ENCODE results near the gene PDIA5. TPM values are rescaled to one million over a fixed set of nuclear protein-coding genes. Genes with fewer than 3 reads are reported as not detected.

The PDIA5 gene
- polyA plus RNA-seq, 1 donor (not counting 4 experiments of a cell fraction or from before 2014, with no cell fraction given) = 29.8 TPM

DNA sequence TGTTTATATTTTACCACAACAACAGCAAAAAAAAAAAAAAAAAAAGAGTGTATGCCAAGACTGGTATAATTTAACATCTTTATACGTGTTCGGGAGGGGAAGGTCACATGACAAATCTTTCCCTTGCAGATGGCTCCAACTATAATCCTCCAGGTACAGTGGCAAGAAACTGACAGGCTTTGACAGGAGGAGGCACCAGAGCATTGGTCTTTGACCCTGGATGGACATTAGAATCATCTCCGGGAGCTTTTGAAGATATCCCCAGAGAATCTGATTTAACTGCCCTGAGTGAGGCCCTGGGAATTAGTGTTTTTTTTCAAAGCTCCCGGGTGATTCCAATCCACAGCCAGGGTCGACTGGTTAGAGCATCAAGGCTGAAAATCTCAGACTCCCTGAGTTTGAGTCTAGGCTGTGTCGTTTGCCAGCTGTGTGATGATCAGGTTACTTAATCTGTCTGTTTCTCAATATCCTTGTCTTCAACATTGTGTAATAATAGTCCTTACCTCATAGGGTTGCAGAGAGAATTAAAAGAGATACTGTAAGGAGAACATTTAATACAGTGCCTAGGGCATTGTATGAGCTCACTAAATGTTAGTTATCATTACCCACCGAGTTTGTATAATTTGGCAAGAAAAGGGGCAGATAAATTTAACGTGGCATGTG is 30.3 kb upstream of the PDIA5 start:
- FAIRE-seq (no peak), DNase-seq (ENCODE audit: low read depth, low spot score) (no peak)

DNA sequence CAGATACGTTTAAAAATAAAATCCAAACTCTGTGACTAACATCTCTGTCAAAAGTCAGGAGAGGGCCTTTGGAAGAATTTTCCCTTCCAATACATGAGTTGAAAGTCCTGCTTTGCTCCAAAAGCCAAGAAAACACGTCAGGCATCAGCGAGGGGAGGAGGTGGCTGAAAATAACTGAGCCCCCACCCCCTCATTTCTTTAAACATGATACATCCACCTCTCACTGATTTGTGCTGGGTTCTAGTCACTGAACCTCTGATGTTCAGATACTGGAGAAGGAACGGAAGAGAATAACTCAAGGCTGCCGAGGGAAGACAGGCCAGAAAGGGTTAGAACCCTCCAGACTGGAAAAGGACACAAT is 29.8 kb upstream of the PDIA5 start:
- no peak for TF ChIP-seq CTCF (optimal IDR thresholded peaks at IDR 0.05 in 1 of 3, IDR thresholded peaks at IDR 0.05 in 1 of 3, conservative IDR thresholded peaks at IDR 0.05 in 1 of 3; ENCODE audit: extremely low read depth in 1 of 3, insufficient read depth in 2 of 3, low read length in 3 of 3)
- TF ChIP-seq EZH2 (IDR thresholded peaks at IDR 0.05; ENCODE audit: low read length) = no peak
- no peaks in the 10 kb centered on the region for H3K79me2 ChIP-seq (ENCODE audit: control insufficient read depth, insufficient read depth, low read length)
- H3K4me2 ChIP-seq (ENCODE audit: control insufficient read depth, extremely low read depth, insufficient read depth, low read depth, low read length) = no peak overlapping the region
- no peak overlapping the region for H2AFZ ChIP-seq (ENCODE audit: control insufficient read depth, low read length)
- dilution Hi-C loops (cut with MboI; ENCODE audit: extremely low pct_ligation_motif_present, low sequenced_read_pairs) = no loop called here
- H3K9me1 ChIP-seq (ENCODE audit: control insufficient read depth, extremely low read depth, insufficient read depth, low read length) = no peaks in the 10 kb centered on the region
- FAIRE-seq (no peak), DNase-seq (ENCODE audit: low read depth, low spot score) (no peak)
- H3K4me3 ChIP-seq (ENCODE audit: control insufficient read depth in 2 of 3, extremely low read depth in 1 of 3, insufficient read depth in 2 of 3, low read depth in 1 of 3, low read length in 3 of 3) = no peak overlapping the region
- no peak overlapping the region for H3K9ac ChIP-seq (ENCODE audit: control insufficient read depth, extremely low read depth, insufficient read depth, low read length)
- H4K20me1 ChIP-seq (ENCODE audit: control insufficient read depth, extremely low read depth, insufficient read depth, low read length) = no peaks in the 10 kb centered on the region
- no peaks in the 10 kb centered on the region for H3K9me3 ChIP-seq (ENCODE audit: control insufficient read depth, low read depth, low read length)
- H3K36me3 ChIP-seq (ENCODE audit: control insufficient read depth in 2 of 2, extremely low read depth in 1 of 2, insufficient read depth in 2 of 2, low read length in 2 of 2) = no peaks in the 10 kb centered on the region
- peaks cover 9% of the 10 kb centered on the region for H3K27me3 ChIP-seq (ENCODE audit: control insufficient read depth, extremely low read depth, insufficient read depth, low read length)
- no peak overlapping the region for H3K27ac ChIP-seq (ENCODE audit: control insufficient read depth, insufficient read depth, low read length)
- no peaks in the 10 kb centered on the region for H3K4me1 ChIP-seq (ENCODE audit: control insufficient read depth, extremely low read depth, insufficient read depth, low read length)

More for the DNA sequence above, 30.3 kb upstream of the PDIA5 start:
- H3K9ac ChIP-seq (ENCODE audit: control insufficient read depth, extremely low read depth, insufficient read depth, low read length) = no peak overlapping the region
- no peak for TF ChIP-seq CTCF (optimal IDR thresholded peaks at IDR 0.05 in 1 of 3, IDR thresholded peaks at IDR 0.05 in 1 of 3, conservative IDR thresholded peaks at IDR 0.05 in 1 of 3; ENCODE audit: extremely low read depth in 1 of 3, insufficient read depth in 2 of 3, low read length in 3 of 3)
- TF ChIP-seq EZH2 (IDR thresholded peaks at IDR 0.05; ENCODE audit: low read length) = no peak
- H3K4me2 ChIP-seq (ENCODE audit: control insufficient read depth, extremely low read depth, insufficient read depth, low read depth, low read length) = no peak overlapping the region
- no peak overlapping the region for H3K4me3 ChIP-seq (ENCODE audit: control insufficient read depth in 2 of 3, extremely low read depth in 1 of 3, insufficient read depth in 2 of 3, low read depth in 1 of 3, low read length in 3 of 3)
- no peaks in the 10 kb centered on the region for H4K20me1 ChIP-seq (ENCODE audit: control insufficient read depth, extremely low read depth, insufficient read depth, low read length)
- H3K4me1 ChIP-seq (ENCODE audit: control insufficient read depth, extremely low read depth, insufficient read depth, low read length) = no peaks in the 10 kb centered on the region
- no peaks in the 10 kb centered on the region for H3K9me3 ChIP-seq (ENCODE audit: control insufficient read depth, low read depth, low read length)
- peaks cover 9% of the 10 kb centered on the region for H3K27me3 ChIP-seq (ENCODE audit: control insufficient read depth, extremely low read depth, insufficient read depth, low read length)
- H2AFZ ChIP-seq (ENCODE audit: control insufficient read depth, low read length) = no peak overlapping the region
- dilution Hi-C loops (cut with MboI; ENCODE audit: extremely low pct_ligation_motif_present, low sequenced_read_pairs) = no loop called here
- H3K9me1 ChIP-seq (ENCODE audit: control insufficient read depth, extremely low read depth, insufficient read depth, low read length) = no peaks in the 10 kb centered on the region
- H3K27ac ChIP-seq (ENCODE audit: control insufficient read depth, insufficient read depth, low read length) = no peak overlapping the region
- H3K36me3 ChIP-seq (ENCODE audit: control insufficient read depth in 2 of 2, extremely low read depth in 1 of 2, insufficient read depth in 2 of 2, low read length in 2 of 2) = no peaks in the 10 kb centered on the region
- no peaks in the 10 kb centered on the region for H3K79me2 ChIP-seq (ENCODE audit: control insufficient read depth, insufficient read depth, low read length)

Measured in keratinocyte (primary cell).